Prostate gland (tissue), 2 donors: ENCODE data around the gene FHOD1. TPM values are rescaled to one million over a fixed set of nuclear protein-coding genes. Genes with fewer than 3 reads are reported as not detected.
A peak's percentile ranks its signal among the peaks of the same experiment; 100 is the strongest.

Experiments used
- DNase-seq: peaks from one replicate; pipeline ENCODE4 v3.0.0-alpha.2; 2019; ENCODE audit warnings: low spot score
- H3K27ac ChIP-seq, 2 donors: fragments of 200-600 bp; sonication (generic); 2 replicates each; pipeline ENCODE4 v1.5.1; 2017 to 2019
- H3K27me3 ChIP-seq: fragments of 200-600 bp; sonication (generic); replicated peaks from 2 replicates; pipeline ENCODE4 v1.5.1; 2019; ENCODE audit not compliant: insufficient read depth
- H3K36me3 ChIP-seq, 2 donors: fragments of 200-600 bp; sonication (generic); 1 replicate in 1 of 2; 2 replicates in 1 of 2; pipeline versions ENCODE4 v1.5.1 to v1.8.1; 2017 to 2019
- H3K4me1 ChIP-seq: fragments of 200-600 bp; sonication (generic); replicated peaks from 2 replicates; pipeline ENCODE4 v1.5.1; 2019
- H3K4me3 ChIP-seq, 2 donors: fragments of 200-600 bp; sonication (generic); 2 replicates each; pipeline ENCODE4 v1.5.1; 2017 to 2019
- H3K9me3 ChIP-seq: fragments of 200-600 bp; sonication (generic); 2 replicates; pipeline ENCODE4 v1.5.1; 2017
- POLR2A ChIP-seq: fragments of 450-650 bp; IDR thresholded peaks from one replicate; pipeline ENCODE4 v1.6.1; 2016; ENCODE audit warnings: antibody characterized with exemption, mild to moderate bottlenecking
- POLR2AphosphoS5 ChIP-seq: sonication (generic); formaldehyde crosslinking; IDR thresholded peaks from one replicate; pipeline ENCODE4 v1.6.1; 2017; ENCODE audit warnings: antibody characterized with exemption
- WGBS: methylation state at CpG from one replicate; pipeline ENCODE4 v1.1.5; 2018; 5-methylcytosine and 5-hydroxymethylcytosine counted together
- intact Hi-C: fragments of 100-400 bp; cut with DNase I; formaldehyde crosslinking; loops from one replicate; pipeline ENCODE4 v1.14.2; 2022
- total RNA-seq, 2 donors: library from RNA; depleted of rRNA; stranded (reverse); fragments of >200 nt; gene quantifications; one replicate each; pipeline ENCODE4 v1.1.0, GENCODE V29; 2016
- TF ChIP-seq, protein P1 (sequence below), 4 experiments: fragments of 200-600 bp in 2 of 4; fragments of 450-650 bp in 2 of 4; sonication (generic) in 2 of 4; IDR thresholded peaks; 1 replicate in 3 of 4; 2 replicates in 1 of 4; pipeline ENCODE4 v1.5.1; 2016 to 2019; ENCODE audit warnings: antibody characterized with exemption in 4 of 4, mild to moderate bottlenecking in 2 of 4, moderate library complexity in 2 of 4

Gene FHOD1
- total RNA-seq, 2 donors from 2014 or later: 11.2 to 46.1 TPM

DNA sequence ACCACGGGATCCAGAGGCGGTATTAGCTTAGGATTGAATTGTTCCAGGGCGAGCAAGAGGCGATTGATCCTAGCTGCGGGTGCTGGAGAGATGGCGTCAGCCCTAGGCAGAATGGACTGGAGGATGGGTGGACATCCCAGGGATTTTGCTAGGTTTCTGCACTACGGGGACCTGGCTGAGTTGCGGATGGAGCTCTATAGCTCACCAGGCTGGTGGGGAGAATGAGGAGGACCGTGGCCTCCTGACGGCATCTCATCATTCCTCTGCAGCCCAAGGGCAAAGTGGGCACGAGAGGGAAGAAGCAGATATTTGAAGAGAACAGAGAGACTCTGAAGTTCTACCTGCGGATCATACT lies 19.7 kb downstream of the FHOD1 start:
- no peaks in the 10 kb centered on the region for H3K4me1 ChIP-seq
- intact Hi-C loops: no loop called here
- DNase-seq: no peak
- 8% methylated on average over 12 of the region's 12 CpGs for WGBS
- H3K36me3 ChIP-seq: peaks cover 3 to 23% of the 10 kb centered on the region in 2 donors
- peak overlapping the region; percentile 61 to 73 for H3K27ac ChIP-seq
- no peaks in the 10 kb centered on the region for H3K9me3 ChIP-seq
- H3K27me3 ChIP-seq: no peaks in the 10 kb centered on the region
- TF ChIP-seq POLR2A (no peak), POLR2AphosphoS5 (no peak)
- TF ChIP-seq, protein P1, sequence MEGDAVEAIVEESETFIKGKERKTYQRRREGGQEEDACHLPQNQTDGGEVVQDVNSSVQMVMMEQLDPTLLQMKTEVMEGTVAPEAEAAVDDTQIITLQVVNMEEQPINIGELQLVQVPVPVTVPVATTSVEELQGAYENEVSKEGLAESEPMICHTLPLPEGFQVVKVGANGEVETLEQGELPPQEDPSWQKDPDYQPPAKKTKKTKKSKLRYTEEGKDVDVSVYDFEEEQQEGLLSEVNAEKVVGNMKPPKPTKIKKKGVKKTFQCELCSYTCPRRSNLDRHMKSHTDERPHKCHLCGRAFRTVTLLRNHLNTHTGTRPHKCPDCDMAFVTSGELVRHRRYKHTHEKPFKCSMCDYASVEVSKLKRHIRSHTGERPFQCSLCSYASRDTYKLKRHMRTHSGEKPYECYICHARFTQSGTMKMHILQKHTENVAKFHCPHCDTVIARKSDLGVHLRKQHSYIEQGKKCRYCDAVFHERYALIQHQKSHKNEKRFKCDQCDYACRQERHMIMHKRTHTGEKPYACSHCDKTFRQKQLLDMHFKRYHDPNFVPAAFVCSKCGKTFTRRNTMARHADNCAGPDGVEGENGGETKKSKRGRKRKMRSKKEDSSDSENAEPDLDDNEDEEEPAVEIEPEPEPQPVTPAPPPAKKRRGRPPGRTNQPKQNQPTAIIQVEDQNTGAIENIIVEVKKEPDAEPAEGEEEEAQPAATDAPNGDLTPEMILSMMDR (IDR thresholded peaks at IDR 0.05): no peak
- peak overlapping the region; percentile 82 to 91 for H3K4me3 ChIP-seq

DNA sequence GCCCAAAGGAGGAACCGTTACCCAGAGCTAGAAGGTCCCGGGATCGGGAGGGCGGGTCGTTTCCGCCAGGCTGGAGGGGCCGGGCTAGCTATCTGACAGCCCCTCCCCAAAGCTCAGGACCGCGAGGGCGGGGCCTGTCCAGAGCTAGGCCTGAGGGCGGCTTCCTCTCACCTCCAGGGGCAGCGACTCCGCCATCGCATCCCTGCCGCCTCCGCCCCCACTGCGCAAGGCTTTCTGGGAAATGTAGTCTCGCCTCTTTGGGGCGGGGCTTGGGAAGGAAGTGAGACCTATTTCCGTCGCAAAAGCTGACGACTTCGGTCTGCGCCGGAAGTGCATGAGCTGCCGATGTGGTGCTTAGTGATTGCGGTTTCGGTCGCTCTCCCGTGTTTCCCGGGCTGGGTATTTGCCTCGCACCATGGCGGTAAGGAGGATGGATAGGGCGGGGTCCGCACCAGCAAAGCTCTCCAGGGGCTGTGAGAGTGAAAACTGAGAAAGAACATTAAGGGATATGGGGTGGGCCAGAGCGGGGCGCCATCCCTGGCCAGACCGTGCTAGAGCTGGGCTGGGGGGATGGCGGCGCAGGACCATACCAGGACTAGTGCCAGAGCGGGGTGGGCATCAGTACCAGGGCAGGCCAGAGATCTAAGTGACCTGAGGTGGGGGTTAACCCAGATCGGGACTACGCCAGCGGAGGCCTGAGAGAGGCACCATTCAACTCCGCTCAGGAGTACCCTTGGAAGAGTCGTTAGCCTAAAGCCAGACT lies 20.3 kb downstream of the FHOD1 start, which contains the start of gene TMEM208:
TSS of gene TMEM208 (plus strand) at position 327 of the 763 bp plus-strand sequence. CDS start at position 416, 89 bp downstream.
- peak; percentile 95 for DNase-seq
- Histone ChIP-seq H3K4me3 (peak within 1 kb of the TSS; percentile 82 to 91), H3K4me1 (no peaks in the 10 kb centered on the region), H3K9me3 (no peaks in the 10 kb centered on the region), H3K27ac (peak within 1 kb of the TSS; percentile 61 to 73), H3K27me3 (no peaks in the 10 kb centered on the region), H3K36me3 (peaks cover 3 to 23% of the 10 kb centered on the region in 2 donors)
- TF ChIP-seq, protein P1 (IDR thresholded peaks at IDR 0.05): peak in 3 of 4 experiments; percentile 14 to 58 (median 52)
- TF ChIP-seq POLR2A: peak; percentile 70
- peak; percentile 100 for TF ChIP-seq POLR2AphosphoS5
- intact Hi-C loops: no loop called here
- under 1% methylated on average over 46 of the region's 46 CpGs for WGBS

DNA sequence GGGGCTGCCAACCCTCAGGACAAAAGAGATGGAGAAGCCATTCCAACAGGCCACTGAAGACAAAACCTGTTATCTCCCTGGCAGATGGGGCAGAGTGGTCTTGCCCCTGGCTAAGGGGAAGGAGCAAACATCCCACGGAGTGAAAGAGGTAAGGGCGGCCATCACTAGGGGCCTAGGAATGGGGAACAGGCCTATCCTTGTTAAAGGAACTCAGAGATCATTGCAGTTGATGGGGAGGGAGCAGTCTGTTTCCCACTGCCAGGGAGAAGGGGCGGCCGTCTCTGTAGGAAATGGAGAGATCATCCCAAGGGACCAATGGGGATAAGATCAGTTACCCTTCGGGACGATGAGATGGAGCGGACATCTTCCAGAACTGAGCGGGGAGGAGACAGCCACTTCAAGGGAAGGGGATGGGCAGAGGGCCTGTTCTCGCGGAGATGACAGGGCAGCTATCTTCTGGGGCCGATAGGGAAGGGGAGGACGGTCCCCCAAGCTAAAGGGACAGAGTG lies 20.9 kb downstream of the FHOD1 start:
- intact Hi-C loops: no loop called here
- H3K9me3 ChIP-seq: no peaks in the 10 kb centered on the region
- peak overlapping the region; percentile 56 to 73 for H3K27ac ChIP-seq
- peak overlapping the region; percentile 82 to 91 for H3K4me3 ChIP-seq
- WGBS: 5% methylated on average over 12 of the region's 12 CpGs
- no peak for DNase-seq
- H3K27me3 ChIP-seq: no peaks in the 10 kb centered on the region
- peaks cover 3 to 23% of the 10 kb centered on the region in 2 donors for H3K36me3 ChIP-seq
- H3K4me1 ChIP-seq: no peaks in the 10 kb centered on the region
- TF ChIP-seq POLR2A: no peak

DNA sequence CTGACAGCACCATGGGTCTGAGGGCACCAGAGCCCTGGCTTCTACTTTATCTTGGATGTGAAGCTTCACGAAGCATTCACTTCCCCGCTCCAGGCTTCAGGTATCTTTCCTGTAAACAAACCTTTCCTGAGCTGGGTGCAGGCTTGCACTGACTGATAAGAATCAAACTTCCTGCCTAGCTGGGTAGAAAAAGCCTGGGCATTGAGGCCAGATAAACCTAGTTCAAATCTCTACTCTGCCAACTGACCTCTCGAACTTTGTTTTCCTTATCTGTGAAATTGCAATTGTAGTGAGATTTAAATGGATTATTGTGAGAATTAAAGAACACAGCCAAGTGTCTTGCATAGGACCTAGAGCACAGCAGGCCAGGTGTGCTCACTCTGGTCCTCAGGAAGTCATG lies 23.3 kb downstream of the FHOD1 start:
- TF ChIP-seq POLR2A: no peak
- no peak for TF ChIP-seq POLR2AphosphoS5
- Histone ChIP-seq H3K9me3 (no peaks in the 10 kb centered on the region), H3K36me3 (peaks cover 0 to 5% of the 10 kb centered on the region in 2 donors), H3K4me3 (no peak overlapping the region), H3K4me1 (no peaks in the 10 kb centered on the region), H3K27me3 (no peaks in the 10 kb centered on the region), H3K27ac (no peak overlapping the region)
- intact Hi-C loops: no loop called here
- DNase-seq: no peak
- WGBS: 32% methylated on average over 3 of the region's 3 CpGs

DNA sequence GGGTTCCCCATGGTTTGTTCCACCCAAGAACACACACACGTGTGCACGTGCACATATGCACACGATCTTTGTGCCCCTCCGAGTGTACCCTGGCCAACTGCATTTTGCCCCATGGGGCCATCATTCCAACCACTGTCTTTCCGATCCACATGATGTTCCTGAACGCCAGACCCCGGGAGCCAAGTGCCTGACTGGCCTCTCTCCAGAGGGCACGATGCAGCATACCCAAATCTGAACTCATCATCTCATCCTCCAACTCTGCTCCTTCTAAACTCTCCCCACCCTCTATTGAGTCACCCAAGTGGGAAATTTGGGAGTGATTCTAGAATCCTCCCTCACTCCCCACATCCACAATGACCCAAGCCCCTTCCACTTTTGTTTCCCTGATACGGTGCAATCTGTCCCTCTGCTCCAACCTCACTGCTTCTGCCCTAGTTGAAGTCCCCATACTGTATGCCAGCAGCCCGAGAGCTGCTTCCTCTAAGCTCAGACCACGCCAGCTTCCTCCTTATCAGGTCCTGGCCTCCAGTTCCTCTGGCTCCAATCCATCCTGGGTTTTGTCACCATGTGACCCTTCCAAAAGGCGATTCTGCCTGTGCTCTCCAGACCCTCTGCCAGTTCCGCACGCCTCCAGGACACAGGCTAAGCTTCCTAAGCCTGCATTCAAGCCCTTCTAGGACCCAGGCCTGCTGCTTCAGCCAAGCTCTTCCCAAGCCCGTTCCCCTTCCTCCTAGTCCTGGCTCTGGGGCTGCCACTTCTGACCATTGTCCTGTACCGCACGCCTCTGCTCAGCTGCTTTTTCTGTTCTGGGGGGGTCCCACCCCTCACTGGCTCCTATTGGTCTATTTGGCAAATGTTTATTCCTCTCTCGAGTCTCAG lies 30.4 kb downstream of the FHOD1 start:
- H3K27ac ChIP-seq: no peak overlapping the region

DNA sequence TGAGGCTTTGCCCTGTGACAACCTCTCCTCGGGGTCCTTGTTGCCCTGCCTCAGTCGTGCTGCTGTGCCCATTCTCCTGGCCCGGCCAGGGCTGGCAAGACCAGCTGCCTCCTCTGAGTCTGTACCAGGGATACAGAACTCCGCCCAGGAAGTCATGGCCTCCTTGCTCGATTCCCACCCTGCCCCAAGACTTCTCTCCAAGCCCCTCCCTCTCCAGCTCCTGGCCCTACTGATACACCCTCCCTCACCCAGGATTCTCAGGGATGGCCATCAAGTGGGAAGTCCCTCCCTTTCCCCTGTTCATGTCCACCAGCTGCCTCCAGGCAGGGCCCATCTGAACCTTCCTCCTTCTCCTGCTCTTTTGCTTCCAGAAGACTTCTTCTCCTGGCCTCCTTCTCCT lies 31.6 kb downstream of the FHOD1 start:
- Histone ChIP-seq H3K27ac (no peak overlapping the region), H3K27me3 (no peaks in the 10 kb centered on the region), H3K36me3 (no peaks in the 10 kb centered on the region), H3K4me1 (no peaks in the 10 kb centered on the region), H3K9me3 (no peaks in the 10 kb centered on the region), H3K4me3 (no peak overlapping the region)
- TF ChIP-seq POLR2AphosphoS5 (no peak), POLR2A (no peak)
- TF ChIP-seq, protein P1 (IDR thresholded peaks at IDR 0.05): no peak
- intact Hi-C loops: no loop called here
- 79% methylated on average over 5 of the region's 5 CpGs for WGBS
- no peak for DNase-seq

More for the DNA sequence above, 30.4 kb downstream of the FHOD1 start:
- no peak for TF ChIP-seq POLR2A
- DNase-seq: no peak
- no peaks in the 10 kb centered on the region for H3K4me1 ChIP-seq
- no peak overlapping the region for H3K4me3 ChIP-seq
- no peaks in the 10 kb centered on the region for H3K27me3 ChIP-seq
- intact Hi-C loops: no loop called here
- H3K9me3 ChIP-seq: no peaks in the 10 kb centered on the region
- H3K36me3 ChIP-seq: no peaks in the 10 kb centered on the region
- WGBS: 77% methylated on average over 18 of the region's 18 CpGs
